Measurements from ENCODE around the gene BCL2L2.

DNA sequence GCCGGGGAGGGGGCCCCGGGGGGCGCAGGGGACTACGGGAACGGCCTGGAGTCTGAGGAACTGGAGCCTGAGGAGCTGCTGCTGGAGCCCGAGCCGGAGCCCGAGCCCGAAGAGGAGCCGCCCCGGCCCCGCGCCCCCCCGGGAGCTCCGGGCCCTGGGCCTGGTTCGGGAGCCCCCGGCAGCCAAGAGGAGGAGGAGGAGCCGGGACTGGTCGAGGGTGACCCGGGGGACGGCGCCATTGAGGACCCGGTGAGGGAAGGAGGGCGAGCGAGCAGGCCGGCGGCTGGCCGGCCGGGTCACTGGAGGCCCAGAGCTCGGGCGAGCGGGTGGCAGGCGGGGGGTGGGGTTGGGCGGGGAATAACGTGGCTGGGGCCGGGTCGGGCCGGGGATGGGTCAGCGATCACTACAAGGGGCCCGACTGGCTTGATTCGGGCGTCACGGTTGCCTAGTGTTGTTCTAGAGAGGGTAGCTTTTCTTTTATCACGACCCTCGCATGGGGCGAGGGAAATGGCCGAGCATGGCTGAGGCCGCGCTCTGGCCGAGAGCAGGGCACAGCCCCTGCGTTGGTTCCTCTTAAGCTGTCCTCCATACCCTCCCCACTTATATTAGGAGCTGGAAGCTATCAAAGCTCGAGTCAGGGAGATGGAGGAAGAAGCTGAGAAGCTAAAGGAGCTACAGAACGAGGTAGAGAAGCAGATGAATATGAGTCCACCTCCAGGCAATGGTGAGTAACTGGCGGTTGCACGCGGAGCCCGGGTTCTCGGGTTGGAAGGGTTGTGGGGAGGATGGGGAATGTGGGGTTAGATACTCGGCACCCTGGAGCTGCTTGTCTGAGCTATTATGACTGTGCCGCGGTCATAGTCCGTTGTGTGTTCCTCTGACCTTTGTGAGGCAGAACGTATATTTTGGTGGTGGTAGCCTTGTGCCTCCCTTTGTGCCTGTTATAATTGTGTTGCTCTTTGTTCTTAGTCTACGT, 15.2 kb downstream of the BCL2L2 start:
- TF ChIP-seq POLR2A (IDR thresholded peaks at IDR 0.05), result no peak
- TF ChIP-seq, protein P1, sequence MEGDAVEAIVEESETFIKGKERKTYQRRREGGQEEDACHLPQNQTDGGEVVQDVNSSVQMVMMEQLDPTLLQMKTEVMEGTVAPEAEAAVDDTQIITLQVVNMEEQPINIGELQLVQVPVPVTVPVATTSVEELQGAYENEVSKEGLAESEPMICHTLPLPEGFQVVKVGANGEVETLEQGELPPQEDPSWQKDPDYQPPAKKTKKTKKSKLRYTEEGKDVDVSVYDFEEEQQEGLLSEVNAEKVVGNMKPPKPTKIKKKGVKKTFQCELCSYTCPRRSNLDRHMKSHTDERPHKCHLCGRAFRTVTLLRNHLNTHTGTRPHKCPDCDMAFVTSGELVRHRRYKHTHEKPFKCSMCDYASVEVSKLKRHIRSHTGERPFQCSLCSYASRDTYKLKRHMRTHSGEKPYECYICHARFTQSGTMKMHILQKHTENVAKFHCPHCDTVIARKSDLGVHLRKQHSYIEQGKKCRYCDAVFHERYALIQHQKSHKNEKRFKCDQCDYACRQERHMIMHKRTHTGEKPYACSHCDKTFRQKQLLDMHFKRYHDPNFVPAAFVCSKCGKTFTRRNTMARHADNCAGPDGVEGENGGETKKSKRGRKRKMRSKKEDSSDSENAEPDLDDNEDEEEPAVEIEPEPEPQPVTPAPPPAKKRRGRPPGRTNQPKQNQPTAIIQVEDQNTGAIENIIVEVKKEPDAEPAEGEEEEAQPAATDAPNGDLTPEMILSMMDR (IDR thresholded peaks at IDR 0.05), result no peak

All from esophagus squamous epithelium (tissue), 4 donors.